GM19043 (cell line): Measurements from ENCODE around the gene PRELID3B.
"Not testable (repeated sequence)": the region's sequence is repeated elsewhere in the genome, so short reads cannot be mapped to it uniquely, and the experiment has no call there.

Source experiments
- ATAC-seq: cut with Tn5 transposase; IDR thresholded peaks from one replicate; pipeline ENCODE4 v1.9.1; 2021; ENCODE audit warnings: low read depth; ENCODE audit not compliant: unreplicated experiment

Gene PRELID3B

DNA sequence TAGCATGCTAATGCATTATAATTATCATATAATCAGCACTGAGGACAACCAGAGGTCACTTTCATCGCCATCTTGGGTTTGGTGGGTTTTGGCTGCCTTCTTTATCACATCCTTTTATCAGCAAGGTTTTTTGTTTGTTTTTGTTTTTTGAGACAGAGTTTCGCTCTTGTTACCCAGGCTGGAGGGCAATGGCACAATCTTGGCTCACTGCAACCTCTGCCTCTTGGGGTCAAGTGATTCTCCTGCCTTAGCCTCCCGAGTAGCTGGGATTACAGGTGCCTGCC, 30.8 kb downstream of the PRELID3B start:
- ATAC-seq: not testable (repeated sequence)

DNA sequence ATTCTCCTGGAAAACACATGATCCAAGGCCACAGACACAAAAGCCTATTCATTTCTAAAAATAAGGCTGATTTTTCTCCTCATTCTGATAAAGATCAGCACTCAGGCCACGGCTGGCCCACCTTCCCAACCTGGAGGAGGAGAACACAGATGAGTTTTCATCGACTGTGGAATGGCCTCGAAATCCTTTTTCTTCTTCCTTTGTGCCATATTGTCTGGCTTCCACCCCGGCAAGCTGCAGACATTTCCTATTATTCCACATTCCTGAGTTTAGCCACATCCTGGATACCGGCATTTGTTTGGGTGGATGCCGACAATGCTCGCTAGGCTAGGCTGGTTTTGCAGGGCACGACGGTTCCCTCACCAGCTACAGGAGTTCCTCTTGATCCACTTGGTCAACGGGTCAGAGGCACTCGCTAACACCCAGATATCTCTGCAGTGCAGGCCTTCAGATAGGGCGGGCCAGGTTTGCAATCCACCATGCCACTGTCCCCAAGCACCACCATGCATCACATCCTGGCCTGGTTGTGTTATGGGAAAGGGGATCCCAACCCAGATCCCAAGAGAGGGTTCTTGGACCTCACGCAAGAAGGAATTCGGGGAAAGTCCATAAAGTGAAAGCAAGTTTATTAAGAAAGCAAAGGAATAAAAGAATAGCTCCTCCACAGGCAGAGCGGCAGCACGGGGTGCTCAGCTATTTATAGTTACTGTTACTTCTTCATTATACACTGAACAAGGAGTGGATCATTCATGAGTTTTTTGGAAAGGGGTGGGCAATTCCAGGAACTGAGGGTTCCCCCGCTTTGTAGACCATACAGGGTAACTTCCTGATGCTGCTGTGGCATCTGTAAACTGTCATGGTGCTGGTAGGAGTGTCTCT, 31.4 kb downstream of the PRELID3B start:
- no peak for ATAC-seq

DNA sequence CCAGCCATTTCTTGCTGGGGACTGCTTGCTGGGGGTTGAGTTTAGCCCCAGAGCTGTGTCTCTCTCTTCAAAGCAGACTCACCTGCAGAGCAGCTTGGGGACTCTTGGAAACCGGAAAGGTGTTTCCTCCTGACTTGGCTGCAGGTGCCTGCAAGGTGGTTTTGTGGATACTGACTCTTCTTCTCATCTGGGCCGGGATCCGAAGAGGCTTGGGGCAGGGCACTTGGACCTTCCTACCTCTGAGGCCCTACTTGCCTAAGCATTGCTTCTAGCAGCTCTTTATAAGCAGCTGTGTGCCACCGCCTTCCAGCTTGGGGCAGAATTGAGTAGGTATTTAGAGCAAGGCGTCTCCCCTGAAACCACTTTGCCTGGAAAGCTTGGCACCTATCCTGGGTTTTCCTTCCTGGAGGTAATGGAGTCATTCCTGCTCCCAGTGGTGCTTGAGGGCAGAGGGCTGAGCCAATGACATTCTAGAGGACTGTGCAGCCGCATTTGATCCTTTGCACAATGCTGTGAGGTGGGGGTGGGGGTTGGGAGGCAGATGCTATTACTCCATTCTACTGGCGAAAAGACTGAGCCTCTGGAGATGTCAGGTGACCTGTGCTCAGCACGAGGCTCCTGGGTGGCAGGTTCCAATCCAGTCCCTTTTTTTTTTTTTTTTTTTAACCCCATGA, 32.1 kb downstream of the PRELID3B start:
- no peak for ATAC-seq

DNA sequence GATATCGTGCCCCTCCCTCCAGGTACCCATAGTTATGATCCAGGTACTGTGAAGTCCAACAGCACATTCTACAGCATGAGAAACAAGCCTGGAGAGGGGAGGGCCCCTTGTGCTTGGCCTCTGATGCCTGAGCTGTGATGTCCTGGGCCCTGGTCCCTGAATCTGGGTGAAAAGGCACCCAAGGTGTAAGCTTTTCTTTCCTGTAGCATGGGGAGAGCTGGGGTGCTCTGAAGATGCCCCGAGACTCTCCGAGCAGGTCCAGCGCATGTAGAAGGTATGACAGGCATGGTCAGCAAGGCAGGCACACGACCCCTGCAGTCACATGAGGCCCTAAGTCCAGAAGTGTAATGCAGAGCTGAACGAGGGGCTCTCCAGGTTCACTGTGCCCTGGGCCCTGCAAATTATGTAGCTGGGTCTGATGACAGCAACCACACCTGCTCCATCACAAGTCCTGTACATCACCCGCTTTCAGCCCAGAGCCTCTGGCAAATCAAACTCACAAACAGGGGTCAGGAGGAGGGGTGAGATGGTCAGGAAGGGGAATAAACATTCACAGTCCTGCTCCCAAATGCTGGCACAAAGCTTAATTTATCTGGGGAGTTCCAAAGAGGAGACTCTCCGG, 33.8 kb downstream of the PRELID3B start:
- ATAC-seq: no peak

DNA sequence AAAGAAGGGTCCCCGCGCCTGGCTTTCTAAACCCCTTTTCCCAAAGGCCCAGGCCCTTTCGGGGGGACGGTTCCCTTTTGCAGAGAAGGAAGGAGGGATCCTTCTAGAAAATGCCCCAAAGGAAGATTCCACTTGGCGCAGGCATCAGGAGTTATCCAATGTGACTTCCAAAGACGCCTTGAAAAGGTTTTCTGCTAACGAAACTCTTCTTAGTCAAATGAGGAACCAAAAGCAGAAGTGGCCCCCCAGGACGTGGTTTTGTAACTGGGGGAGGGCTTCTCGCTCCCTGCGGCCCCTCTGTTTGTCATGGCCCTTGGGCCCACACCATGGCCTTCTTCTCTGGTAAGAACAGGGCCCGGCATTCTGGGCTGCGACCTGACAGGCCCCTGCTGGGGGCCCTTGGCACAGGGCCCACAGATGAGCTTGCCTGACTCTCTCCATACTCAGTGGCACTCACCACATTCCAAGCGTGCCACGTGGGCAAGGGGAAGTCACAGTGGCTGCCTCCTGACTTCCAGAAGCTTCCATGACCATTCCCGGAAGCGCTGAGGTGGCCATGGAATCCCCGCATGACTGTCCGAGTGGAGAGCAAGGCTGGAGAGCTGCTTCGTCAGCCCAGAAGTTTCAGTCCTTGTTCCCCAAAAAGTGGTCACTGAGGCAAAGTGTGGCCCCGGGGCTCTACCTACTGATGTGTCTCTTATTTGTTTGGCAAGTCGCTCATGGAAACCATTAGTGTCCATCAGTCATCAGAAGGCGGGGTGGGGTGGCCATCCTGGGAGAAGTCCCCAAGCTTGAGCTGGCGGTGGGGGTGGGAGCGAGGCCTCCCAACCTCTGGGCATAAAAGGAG, 34.7 kb downstream of the PRELID3B start:
- ATAC-seq: peak; percentile 30

DNA sequence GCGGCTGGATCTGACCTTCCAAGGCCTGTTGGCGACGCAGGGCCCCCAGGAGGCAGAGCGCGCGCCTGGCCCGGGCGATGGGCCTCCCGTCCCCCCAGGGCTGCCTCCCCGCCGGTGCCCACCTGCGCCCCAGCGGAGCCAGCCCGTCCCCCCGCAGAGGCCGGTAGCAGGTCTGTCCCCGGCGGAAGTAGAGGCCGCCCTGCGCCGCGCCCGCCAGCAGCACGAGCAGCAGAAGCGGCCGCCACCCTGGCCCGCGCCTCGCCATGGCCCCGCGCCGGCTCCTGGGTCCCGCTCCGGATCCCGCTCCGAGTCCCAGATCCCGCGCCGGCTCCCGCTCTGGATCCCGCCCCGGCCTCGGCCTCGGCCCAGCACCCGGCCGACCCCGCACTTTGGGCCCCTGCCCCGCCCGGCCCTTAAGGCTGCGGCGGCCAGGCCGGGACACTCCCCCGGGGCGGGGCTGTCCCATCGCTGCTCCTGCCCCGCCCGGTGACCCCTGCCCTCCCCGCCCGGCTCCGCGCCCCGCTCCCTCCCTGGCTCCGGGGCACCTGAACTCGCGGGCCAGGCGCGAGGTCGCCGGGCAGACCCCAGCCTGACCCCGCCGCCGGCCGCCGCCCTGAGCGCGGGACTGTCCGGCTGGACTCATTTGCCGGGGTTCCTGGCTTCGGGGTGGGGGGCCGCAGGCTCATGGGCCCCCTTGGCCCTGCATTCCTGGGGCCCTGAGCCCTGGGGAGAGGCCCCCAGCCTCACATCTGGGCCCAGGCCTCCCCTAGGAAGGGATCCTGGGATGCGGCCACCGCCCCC, 35.5 kb downstream of the PRELID3B start, which contains the start of gene CTSZ:
Gene CTSZ, minus strand, starts transcription at position 391 of the 801 bp plus-strand sequence. Its CDS starts 126 bp downstream, at position 265.
- no peak for ATAC-seq

DNA sequence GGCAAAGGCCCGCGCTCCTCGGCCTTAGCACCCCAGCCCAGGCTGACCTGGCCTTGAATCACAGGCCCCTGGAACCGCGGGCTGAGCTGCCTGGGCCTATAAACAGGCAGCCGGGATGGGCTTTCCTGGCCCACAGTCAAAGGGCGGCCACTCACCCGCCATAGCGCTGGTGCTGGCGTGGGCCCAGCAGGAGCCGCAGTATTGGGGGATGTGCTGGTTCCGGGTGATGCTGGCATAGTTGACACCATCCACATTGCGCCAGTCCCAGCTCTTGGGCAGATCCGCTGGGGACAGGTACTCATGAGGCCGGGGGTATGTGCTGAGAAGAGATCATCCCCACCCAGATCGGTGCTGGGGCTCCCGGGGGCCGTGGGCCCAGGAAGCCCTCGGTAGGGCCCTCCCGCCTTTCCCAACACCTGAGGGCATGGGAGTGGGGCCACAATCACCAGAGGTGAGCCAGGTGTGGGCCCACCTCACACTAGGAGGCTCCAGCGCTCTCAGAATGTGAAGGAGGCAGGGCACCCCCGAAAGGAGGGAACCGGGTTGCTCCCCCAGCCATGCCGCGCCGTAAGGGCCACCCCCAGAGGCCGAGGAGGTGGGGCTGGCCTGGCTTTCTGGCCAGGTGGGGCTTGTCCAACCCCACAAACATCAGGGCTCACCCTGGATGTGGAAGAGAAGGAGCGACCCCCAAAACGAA, 36.3 kb downstream of the PRELID3B start:
- no peak for ATAC-seq

DNA sequence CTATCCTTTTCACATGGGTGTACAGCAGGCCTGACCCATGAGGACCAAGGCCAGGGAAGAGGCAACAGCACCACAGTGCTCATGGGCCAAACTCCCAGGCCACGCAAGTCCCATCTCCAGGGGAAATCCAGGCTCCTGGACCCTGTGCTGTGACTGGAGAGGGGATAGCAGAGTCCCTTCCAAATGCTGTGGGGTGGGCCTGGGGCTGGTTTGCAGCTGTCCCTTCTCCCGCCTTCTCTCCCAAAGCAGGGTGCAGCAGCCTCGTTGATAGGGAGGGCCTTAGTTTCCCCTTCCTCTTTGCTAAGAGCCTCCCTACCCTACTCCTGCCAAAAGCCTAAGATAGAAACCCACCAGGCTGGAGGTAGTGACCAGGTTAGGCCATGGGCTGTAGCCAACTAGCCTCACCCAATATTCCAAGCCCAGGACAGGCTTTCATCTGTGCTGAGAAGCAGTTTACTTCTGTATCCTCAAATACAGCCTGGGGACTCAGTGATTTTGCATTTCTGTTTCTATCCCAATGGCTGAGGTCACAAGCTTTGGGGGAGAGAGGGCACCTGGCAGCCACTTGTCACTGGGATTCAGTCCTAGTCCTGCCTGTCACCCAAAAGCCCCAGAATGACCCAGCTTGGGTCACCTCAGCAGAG, 36.9 kb downstream of the PRELID3B start:
- ATAC-seq: no peak

DNA sequence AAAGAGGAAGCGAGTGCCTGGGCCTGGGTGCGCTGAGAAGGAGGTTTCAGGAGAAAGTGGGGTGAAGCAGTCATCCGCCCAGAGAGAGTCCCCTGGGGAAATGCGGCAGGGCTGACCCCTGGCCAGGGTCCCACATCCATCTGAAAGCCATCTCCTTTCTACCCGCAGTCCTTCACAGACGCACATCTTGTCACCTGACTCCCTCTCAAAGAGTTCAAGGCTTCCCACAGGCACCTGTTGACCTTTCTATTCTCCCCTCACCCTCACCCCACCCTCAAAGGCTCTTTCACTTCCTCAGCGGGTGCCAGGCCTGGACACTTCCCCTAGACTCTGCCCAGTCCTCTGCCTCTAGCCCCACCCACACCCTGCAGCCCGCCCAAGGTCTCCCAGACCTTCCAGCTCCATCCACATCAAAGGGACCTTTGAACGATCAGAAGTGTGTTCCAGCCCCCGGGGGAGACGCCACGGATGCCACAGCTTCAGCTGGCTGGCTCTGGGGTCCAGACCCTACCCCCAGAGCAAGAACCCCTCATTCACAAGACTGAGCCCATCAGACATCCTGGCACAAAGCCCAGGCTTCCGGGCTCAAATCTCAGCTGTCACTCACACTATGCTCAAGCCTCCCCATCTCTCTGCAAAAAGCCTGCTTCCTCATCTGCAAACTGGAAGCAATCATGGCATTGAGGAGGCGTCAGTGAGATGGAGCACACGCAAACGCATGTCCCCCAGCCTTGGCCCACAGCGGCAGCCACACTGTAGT, 37.6 kb downstream of the PRELID3B start:
- ATAC-seq: peak; percentile 55

DNA sequence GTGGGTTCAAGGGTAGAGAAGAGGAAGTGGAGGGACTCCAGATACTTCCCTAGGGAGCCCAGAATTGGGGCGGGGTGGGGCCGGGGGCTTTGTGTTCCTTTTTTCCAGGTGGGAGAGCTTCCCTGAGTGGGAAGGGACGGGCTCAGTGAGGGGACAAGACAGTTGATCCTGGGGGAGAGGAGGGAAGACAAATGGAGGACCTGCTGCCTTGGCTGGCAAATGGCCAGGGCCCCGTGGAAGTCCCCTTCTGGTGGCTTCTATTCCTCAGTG, 38.2 kb downstream of the PRELID3B start:
- no peak for ATAC-seq

DNA sequence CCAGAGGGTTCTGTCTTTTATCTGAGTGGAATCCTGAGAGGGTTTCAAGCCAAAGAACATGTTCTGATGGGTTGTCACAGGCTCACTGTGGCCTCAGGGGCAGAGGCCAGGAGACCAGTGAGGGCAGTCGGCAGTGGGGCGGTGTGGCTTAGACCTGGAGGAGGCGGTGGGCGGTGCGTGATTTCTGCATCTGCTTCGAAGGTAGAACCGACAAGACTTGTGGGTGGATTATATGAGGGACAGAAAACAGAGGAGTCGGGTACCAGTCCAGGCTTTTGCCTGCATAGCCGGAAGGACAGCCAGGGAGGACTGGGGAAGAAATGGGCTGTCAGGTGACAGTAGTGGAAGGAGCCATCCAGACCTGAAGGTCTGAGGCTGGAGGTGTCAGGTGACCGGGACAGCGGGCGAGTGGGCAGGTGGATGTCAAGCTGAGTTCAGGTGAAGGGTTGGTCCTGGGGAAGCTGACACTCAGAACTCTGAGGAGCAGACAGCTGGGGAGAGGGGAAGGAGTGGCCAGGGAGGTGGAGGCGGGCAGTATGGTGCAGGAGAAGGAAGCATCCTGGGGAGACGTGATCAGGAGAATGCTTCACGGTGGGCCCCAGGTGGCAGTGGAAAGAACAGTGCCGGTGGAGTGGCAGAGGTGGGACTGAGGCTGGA, 38.6 kb downstream of the PRELID3B start:
- ATAC-seq: no peak

DNA sequence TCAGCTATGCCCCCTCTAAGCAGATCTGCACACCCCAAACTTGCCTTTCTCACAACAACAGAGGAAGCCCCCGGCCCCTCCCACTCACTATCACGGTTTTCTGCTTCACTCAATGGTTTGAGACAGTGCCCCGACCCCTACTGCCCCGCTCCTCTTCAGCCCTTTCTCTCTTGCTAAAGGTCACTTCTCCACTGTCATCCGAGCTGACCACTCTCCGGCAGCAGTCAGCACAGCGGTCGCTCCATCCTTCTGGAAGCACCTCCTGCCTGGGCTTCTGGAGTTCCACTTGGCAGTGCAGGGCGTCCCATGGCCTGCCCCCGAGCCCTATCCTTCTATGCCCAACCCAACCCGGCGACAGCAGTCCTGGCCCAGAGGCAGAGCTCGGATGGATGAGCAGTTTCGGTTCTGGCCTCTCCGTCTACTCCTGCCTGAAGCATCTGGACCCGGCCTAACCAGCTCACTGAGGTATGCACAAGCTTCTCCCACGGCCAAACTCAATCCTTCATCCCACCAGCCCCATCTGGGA, 39.6 kb downstream of the PRELID3B start:
- ATAC-seq: no peak

DNA sequence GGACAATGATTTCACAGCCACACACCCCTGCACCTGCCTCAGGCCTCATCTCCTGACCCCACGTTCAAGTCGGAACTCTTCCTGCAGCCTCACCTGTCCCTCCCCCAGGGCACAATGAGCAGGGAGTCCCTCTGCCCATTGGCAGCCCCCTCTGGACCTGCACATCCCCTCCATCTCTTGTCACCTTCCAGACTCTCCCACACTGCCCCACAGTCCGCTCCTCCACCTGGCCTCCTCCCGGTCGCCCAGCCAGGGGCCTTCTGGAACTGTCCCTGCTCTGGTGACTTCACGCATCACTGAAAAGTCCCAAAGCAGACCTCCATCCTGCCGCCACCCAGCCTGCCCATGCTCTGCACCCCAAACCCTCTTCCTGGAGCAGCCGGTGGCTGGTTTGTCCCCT, 40.2 kb downstream of the PRELID3B start:
- no peak for ATAC-seq

DNA sequence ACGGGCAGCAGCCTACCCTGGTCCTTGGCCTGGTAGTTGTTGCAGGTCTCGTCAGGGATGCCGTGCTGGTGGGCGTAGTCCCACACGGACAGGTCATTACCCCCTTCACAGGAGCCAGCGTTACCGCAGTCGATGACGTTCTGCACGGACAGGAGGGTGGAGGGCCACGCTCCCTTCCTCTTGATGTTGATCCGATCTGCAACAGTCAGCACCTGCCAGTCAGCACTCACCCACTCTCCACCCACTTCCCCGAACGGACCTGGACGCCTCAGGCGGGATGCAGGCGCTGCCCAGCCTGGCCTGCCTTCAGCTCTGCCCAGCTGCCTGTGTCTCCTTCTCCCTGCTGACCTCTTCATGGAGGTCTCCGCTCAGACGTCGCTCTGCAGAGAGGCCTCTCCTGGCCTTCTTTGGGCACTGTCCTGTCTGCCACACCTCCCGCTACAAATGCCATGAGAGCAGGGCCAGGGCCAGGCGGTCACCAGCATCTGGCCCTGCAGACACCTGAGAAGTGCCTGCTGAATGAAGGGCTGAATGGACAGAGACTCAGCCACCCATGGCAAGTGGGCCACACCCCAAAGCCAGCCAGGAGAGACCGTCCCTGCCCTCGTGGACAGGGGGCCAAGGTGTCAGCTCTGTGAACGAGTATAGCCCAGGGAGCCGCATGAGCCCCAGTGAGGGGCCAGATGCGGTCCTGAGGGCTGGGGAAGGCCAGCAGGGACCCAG, 41.0 kb downstream of the PRELID3B start:
- no peak for ATAC-seq

DNA sequence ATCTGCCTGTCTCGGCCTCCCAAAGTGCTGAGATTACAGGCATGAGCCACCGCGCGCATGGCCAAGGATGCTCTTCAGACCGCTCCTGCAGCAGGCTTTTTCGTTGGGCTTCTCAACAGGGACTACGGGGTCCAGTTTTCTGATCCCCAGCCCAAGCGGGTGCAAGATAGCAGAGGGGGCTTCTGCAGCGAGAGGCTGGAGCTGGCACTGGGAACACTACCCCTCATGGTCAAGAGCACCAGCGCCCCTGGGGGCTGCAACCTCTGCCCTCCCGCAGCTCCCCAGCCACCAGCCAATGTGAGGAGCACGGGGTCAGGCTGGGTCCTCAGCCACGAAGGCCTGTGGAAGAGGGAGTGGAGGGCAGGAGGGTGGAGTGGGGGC, 41.5 kb downstream of the PRELID3B start:
- ATAC-seq: no peak

DNA sequence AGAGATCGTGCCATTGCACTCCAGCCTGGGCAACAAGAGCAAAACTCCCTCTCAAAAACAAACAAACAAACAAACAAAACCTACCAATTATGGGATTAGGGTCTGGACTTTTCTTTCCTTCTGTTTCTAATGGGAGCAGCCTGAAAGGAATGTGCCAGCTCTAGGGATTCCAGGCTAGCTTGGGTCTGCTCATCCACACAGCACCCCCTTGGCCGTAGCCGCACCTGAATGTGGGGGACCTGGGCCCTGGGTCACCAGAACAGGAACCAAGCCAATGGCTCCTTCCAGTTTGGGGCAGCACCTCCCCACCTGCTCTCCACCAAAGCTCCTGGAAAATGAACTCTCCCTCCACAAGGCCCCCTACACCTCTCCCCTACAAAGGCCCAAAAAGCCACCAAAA, 42.3 kb downstream of the PRELID3B start:
- no peak for ATAC-seq

DNA sequence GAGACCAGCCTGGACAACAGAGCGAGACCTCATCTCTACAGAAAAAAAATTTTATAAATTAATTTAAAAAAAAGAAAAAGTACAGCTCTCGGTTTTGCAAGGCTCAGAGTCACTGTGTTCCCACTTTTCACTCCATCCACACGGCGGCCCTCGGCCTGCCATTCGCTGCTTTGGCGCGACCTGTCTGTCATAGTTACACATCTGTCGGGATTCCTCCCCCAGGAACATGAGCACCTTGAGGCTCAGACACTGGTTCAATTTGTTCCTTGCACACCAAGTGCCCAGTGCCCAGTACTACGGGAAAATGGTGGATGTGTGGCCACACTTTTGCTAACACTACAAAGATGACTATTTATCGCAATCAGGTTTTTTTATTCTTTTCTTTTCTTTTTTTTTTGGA, 43.9 kb downstream of the PRELID3B start:
- no peak for ATAC-seq
